ENCODE measurements around the gene EHMT1.

- TF ChIP-seq CTCF (IDR thresholded peaks at IDR 0.05) (no peak), POLR2AphosphoS5 (IDR thresholded peaks at IDR 0.05; ENCODE audit: low read depth, low read length) (no peak)
These were observed 141.6 kb downstream of the EHMT1 start for GRCh38 chr9:137760426-137760825.

Measured in Panc1 (cell line).